ENCODE results near the gene LPAR1.

Gene LPAR1

GRCh38 chr9:110960288-110960687, 78.0 kb downstream of the LPAR1 start:
- H3K4me3 ChIP-seq (ENCODE audit: low read depth, low read length), result no peak overlapping the region
- no peak for DNase-seq (ENCODE audit: low read depth)
- no peak for TF ChIP-seq CTCF (IDR thresholded peaks at IDR 0.05; ENCODE audit: low read depth, low read length, missing control alignments)
- in situ Hi-C loops (cut with HindIII; ENCODE audit: low sequenced_read_pairs), result no loop called here

- TF ChIP-seq CTCF (IDR thresholded peaks at IDR 0.05; ENCODE audit: low read depth, low read length, missing control alignments), result no peak
- H3K4me3 ChIP-seq (ENCODE audit: low read depth, low read length), result no peak overlapping the region
- no peak for DNase-seq (ENCODE audit: low read depth)
- in situ Hi-C loops (cut with HindIII; ENCODE audit: low sequenced_read_pairs), result no loop called here
Measured at GRCh38 chr9:110958847-110959246, 79.4 kb downstream of the LPAR1 start.

GRCh38 chr9:110954822-110955291, 83.4 kb downstream of the LPAR1 start:
- in situ Hi-C loops (cut with HindIII; ENCODE audit: low sequenced_read_pairs), result no loop called here
- TF ChIP-seq CTCF (IDR thresholded peaks at IDR 0.05; ENCODE audit: low read depth, low read length, missing control alignments), result no peak
- no peak for DNase-seq (ENCODE audit: low read depth)
- H3K4me3 ChIP-seq (ENCODE audit: low read depth, low read length), result no peak overlapping the region

- no peak for TF ChIP-seq CTCF (IDR thresholded peaks at IDR 0.05; ENCODE audit: low read depth, low read length, missing control alignments)
- DNase-seq (ENCODE audit: low read depth), result no peak
- in situ Hi-C loops (cut with HindIII; ENCODE audit: low sequenced_read_pairs), result no loop called here
- H3K4me3 ChIP-seq (ENCODE audit: low read depth, low read length), result no peak overlapping the region
Measured at GRCh38 chr9:110952540-110952859, 85.8 kb downstream of the LPAR1 start.

- no peak for TF ChIP-seq CTCF (IDR thresholded peaks at IDR 0.05; ENCODE audit: low read depth, low read length, missing control alignments)
- no peak overlapping the region for H3K4me3 ChIP-seq (ENCODE audit: low read depth, low read length)
- DNase-seq (ENCODE audit: low read depth), result no peak
- in situ Hi-C loops (cut with HindIII; ENCODE audit: low sequenced_read_pairs), result no loop called here
Measured at GRCh38 chr9:110951805-110952539, 86.3 kb downstream of the LPAR1 start.

GRCh38 chr9:110950041-110950645, 88.1 kb downstream of the LPAR1 start:
- no peak for TF ChIP-seq CTCF (IDR thresholded peaks at IDR 0.05; ENCODE audit: low read depth, low read length, missing control alignments)
- in situ Hi-C loops (cut with HindIII; ENCODE audit: low sequenced_read_pairs), result no loop called here
- no peak for DNase-seq (ENCODE audit: low read depth)
- H3K4me3 ChIP-seq (ENCODE audit: low read depth, low read length), result no peak overlapping the region

All from astrocyte of the cerebellum (primary cell).